ENCODE results near the gene MMP26.

The MMP26 gene

DNA sequence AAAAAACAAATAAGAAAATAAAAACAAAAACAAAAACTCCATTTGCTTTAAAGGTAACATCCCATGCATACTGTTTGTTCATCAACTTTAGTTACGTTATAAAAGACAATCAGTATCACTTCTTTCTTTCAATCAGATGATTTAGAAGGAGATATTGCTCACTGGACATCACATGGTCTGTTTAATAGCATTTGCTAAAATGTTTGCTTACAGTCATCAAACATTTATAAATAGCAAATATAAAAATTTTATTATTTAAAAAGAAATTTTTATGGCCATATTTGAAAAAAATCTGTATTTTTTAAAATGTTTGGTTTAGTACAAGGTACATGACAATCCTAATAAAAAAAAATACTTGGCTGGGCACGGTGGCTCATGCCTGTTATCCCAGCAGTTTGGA is 22.6 kb downstream of the MMP26 start:
- no peak for DNase-seq

DNA sequence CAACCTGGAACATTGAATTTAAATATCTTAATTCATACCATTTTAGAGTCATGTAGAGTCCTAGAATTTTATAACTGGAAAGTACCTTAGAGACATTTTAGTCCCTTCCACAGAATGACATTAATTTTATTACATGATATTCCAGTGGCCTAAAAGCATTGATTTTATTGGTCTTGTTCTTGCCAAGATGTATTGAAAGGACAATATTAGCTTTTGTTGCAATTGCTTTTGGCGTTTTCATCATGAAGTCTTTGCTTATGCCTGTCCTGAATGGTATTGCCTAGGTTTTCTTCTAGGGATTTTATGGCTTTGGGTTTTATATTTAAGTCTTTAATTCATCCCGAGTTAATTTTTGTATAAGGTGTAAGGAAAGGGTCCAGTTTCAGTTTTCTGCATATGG is 36.2 kb downstream of the MMP26 start:
- no peak for DNase-seq

DNA sequence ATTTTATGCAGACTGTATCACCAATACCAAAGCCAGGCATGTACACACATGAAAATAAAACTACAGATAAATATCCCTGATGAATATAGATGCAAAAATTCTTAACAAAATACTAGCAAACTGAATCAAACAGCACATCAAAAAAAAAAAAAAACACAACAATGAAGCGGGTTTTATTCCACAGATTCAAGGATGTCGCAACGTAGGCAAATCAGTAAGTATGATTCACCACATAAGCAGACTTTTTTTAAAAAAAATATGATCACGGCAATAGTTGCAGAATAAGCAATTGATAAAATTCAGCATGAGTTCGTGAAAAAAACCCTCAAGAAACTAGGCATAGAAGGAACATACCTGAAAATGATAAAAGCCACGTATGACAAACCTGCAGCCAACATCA is 43.9 kb downstream of the MMP26 start:
- DNase-seq: no peak

DNA sequence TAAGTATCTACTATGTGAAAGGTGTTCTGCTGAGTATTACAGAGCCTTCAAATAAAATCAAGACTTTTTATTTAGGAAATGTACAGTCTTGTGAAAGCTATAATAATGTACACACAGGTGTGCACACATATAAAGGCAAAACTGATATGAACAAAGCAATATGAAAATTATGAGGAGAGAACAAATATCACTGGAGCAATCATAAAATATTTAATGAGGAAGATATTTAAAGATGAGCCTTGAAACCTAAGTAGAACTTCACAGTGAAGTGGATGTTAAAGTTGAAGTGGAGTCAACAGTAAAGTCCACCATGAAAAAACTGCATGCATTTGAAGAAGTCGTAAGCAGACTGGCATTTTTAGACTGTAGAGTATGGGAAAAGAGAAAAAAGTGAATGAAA is 46.6 kb downstream of the MMP26 start:
- no peak for DNase-seq

All from CD4-positive, alpha-beta T cell treated with Interferon gamma for 1 hour (primary cell).